ENCODE measurements around the gene SLC24A3.

The SLC24A3 gene

DNA sequence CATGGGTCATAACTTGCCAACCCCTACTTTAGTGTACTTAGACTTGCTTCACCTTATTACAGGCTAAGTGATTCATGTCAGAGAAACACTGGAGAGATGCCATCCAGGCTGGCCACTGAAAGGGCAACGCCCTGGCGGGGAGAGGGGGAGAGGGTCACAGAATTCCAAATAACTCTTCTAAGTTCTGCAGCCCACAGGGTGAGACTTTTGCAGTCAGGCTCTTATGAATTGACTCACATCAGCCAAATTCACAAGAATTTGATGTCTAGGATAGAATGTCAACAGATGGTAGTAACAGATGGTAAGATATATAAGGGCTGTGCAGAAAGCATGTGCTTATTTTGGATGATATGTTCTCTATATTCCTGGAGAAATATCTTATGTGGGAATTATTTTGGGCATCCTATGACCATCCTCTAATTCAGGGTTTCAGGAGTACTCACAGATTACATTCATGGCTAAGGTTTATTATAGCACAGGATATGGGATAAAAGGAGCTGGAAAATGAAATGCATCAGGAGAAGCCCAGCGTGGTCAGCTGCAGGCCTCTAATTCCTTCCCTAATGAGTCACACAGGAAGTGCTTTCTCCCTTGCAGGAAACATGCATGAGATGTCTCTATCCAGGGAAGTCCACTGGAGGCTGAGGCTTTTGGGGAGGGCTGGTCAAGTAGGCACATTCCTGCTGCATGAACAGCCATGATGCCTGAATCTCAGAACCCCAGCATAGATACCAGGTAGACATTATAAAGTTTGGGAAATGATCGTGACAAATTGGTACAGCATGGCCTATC lies 486.9 kb downstream of the SLC24A3 start:
- Histone ChIP-seq H3K27ac (no peak overlapping the region), H3K9me3 (no peaks in the 10 kb centered on the region), H3K4me1 (ENCODE audit: control insufficient read depth in 1 of 2, insufficient read depth in 1 of 2, low read depth in 1 of 2, low read length in 1 of 2) (peaks cover 3 to 4% of the 10 kb centered on the region in 2 experiments), H3K4me3 (ENCODE audit: low read depth in 1 of 2, low read length in 1 of 2) (no peak overlapping the region), H3K27me3 (no peaks in the 10 kb centered on the region), H3K36me3 (no peaks in the 10 kb centered on the region)
- TF ChIP-seq, protein P1, sequence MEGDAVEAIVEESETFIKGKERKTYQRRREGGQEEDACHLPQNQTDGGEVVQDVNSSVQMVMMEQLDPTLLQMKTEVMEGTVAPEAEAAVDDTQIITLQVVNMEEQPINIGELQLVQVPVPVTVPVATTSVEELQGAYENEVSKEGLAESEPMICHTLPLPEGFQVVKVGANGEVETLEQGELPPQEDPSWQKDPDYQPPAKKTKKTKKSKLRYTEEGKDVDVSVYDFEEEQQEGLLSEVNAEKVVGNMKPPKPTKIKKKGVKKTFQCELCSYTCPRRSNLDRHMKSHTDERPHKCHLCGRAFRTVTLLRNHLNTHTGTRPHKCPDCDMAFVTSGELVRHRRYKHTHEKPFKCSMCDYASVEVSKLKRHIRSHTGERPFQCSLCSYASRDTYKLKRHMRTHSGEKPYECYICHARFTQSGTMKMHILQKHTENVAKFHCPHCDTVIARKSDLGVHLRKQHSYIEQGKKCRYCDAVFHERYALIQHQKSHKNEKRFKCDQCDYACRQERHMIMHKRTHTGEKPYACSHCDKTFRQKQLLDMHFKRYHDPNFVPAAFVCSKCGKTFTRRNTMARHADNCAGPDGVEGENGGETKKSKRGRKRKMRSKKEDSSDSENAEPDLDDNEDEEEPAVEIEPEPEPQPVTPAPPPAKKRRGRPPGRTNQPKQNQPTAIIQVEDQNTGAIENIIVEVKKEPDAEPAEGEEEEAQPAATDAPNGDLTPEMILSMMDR (IDR thresholded peaks at IDR 0.05) = no peak

DNA sequence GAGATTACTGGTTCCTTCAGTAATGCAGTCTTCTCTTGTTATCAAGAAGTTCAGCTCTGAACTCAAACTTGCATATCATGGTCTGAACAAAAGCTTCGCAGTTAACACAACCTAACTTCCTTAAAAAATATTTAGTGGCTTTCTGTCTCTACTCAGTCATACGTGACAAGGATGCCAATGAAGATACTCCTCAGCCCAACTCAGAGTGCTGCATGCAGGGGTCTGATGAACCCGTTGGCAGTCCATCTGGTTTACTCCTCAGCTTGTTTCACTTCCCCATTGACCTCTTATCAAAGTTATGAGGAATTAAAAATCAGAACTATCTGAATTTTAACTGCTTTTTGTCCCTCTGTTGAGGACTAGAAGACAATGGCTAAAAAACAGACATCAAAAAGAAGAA lies 489.0 kb downstream of the SLC24A3 start:
- H3K9me3 ChIP-seq = no peaks in the 10 kb centered on the region
- no peaks in the 10 kb centered on the region for H3K27me3 ChIP-seq
- no peaks in the 10 kb centered on the region for H3K36me3 ChIP-seq
- H3K27ac ChIP-seq = no peak overlapping the region
- TF ChIP-seq, protein P1 (IDR thresholded peaks at IDR 0.05) = no peak
- no peaks in the 10 kb centered on the region for H3K4me1 ChIP-seq (ENCODE audit: control insufficient read depth in 1 of 2, insufficient read depth in 1 of 2, low read depth in 1 of 2, low read length in 1 of 2)
- no peak overlapping the region for H3K4me3 ChIP-seq (ENCODE audit: low read depth in 1 of 2, low read length in 1 of 2)

DNA sequence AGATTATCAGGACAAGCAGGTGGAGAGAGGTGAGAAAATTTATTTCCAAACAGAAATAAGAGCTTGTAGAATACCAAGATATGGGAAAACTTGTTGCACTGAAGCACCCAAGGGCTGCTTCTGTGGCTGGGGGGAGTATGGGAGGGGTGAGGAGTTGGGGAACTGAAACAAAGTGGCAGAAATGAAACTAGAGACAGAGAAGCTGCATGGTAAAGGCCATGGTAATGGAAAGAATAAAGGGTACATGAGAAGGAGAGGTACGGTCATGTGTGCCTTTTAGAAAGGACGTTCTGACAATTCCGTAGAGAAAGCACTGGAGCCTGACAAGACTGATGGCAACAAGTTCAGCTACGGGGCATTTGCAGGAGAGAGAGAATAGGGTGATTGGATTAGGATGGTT lies 494.0 kb downstream of the SLC24A3 start:
- Histone ChIP-seq H3K4me1 (ENCODE audit: control insufficient read depth in 1 of 2, insufficient read depth in 1 of 2, low read depth in 1 of 2, low read length in 1 of 2) (no peaks in the 10 kb centered on the region), H3K27me3 (no peaks in the 10 kb centered on the region), H3K27ac (no peak overlapping the region), H3K4me3 (ENCODE audit: low read depth in 1 of 2, low read length in 1 of 2) (no peak overlapping the region), H3K36me3 (no peaks in the 10 kb centered on the region), H3K9me3 (no peaks in the 10 kb centered on the region)
- TF ChIP-seq, protein P1 (IDR thresholded peaks at IDR 0.05) = no peak

DNA sequence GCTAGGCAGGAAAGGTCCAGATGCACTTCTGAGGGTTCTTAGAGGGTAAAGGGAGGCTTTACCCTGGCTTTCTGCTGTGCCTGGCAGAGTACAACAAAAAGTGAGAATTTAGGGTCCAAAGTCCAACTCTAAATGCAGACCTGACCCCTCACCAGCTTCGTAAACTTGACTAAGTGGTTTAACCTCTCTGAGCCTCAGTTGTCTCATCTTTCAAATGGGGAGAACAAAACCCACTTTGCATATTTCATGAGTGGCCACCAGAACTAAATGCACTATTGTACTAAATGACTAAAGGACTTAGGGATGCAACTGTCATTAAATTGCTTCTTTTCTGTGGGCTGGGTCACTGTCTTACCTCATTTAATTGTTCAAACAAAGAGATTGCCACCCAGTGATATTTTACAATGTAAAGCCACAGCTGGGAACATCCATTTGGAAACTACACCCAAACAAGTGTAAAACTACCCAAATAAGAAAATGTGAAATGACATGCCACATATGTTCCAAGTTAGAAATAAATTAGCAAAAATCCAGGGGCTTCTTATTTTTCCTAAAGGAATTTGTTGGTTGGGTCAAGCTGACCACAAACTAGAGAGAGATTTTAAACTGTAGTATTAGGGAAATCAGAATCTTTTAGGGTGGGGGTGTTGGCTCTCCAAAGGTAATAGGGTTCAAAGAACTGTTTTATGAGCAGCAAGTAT lies 497.3 kb downstream of the SLC24A3 start:
- Histone ChIP-seq H3K27ac (no peak overlapping the region), H3K27me3 (no peaks in the 10 kb centered on the region), H3K4me1 (ENCODE audit: control insufficient read depth in 1 of 2, insufficient read depth in 1 of 2, low read depth in 1 of 2, low read length in 1 of 2) (no peaks in the 10 kb centered on the region), H3K9me3 (no peaks in the 10 kb centered on the region), H3K36me3 (no peaks in the 10 kb centered on the region), H3K4me3 (ENCODE audit: low read depth in 1 of 2, low read length in 1 of 2) (no peak overlapping the region)
- TF ChIP-seq, protein P1 (IDR thresholded peaks at IDR 0.05) = no peak

DNA sequence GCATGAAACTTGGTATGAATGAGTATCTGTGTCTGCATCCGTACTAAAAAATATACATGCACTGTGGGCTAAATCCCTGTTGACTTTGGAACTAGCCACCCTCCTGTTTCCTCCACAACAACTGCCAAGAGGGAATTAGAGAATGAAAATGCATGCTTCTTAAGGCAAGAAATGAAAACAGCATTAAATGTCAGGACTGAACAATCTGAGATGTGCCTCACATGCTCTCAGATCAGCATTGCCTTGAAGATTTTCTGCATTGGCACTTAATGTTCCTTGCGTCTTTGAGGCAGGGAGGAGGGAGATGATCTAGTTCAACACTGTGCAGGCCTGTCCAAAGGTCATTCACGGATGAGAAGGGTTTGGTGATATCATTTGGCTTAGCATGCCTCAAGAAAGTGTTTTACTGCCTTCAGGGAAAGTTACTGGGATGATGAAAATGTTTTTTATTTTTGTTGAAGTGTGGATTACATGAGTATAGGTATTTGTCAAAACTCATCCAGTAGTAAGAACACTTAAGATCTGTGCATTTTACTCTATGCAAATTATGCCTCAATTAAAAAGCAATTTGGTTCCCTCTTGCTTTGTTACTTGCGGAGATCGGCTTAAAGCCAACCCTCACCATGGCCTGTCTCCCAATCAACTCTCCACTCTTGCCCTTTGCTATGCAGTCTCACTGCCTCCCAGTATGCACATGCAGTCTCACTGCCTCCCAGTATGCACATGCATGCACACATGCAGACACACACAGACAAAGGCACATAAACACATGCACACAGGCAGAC lies 498.1 kb downstream of the SLC24A3 start:
- Histone ChIP-seq H3K27me3 (no peaks in the 10 kb centered on the region), H3K4me1 (ENCODE audit: control insufficient read depth in 1 of 2, insufficient read depth in 1 of 2, low read depth in 1 of 2, low read length in 1 of 2) (no peaks in the 10 kb centered on the region), H3K27ac (no peak overlapping the region), H3K4me3 (ENCODE audit: low read depth in 1 of 2, low read length in 1 of 2) (no peak overlapping the region), H3K36me3 (no peaks in the 10 kb centered on the region), H3K9me3 (no peaks in the 10 kb centered on the region)
- TF ChIP-seq, protein P1 (IDR thresholded peaks at IDR 0.05) = no peak
